Endothelial cell of umbilical vein (primary cell): Measurements from ENCODE around the gene LUZP4. TPM values are rescaled to one million over a fixed set of nuclear protein-coding genes. Genes with fewer than 3 reads are reported as not detected.

Source experiments
- BruUV-seq: library from RNA; stranded (reverse); fragments of 400-500 nt; replicated peaks from 2 replicates; lab custom pipeline; 2021; lab: Mats Ljungman, UMichigan
- CTCF ChIA-PET: fragments of 300-600, 350-600 bp; sonication (Branson Sonifier 250); formaldehyde crosslinking; loops from one replicate; lab custom pipeline; 2021; ENCODE audit warnings: antibody characterized with exemption, inconsistent platforms; lab: Charles Lee
- POLR2A ChIA-PET: fragments of 300-600, 350-600 bp; sonication (Branson Sonifier 250); formaldehyde crosslinking; loops from one replicate; lab custom pipeline; 2021; ENCODE audit warnings: antibody characterized with exemption, inconsistent platforms; lab: Charles Lee
- DNase-seq: peaks from one replicate; pipeline ENCODE4 v3.0.0-alpha.2; 2011; ENCODE audit warnings: low read depth, low spot score
- FAIRE-seq: peaks from 2 replicates; lab custom pipeline; 2011; peaks lifted over from hg19 to GRCh38; lab: Jason Lieb, UNC
- H2AFZ ChIP-seq: 2 replicates; pipeline ENCODE4 v1.6.0; 2012; ENCODE audit warnings: low read depth, low read length, control low read depth, inconsistent platforms
- H3K27ac ChIP-seq: 2 replicates; pipeline ENCODE4 v1.5.1; 2011; ENCODE audit warnings: low read depth, mild to moderate bottlenecking, control low read depth, low read length, moderate library complexity; ENCODE audit not compliant: insufficient read depth
- H3K27me3 ChIP-seq, 2 experiments: 2 replicates each; pipeline versions ENCODE4 v1.6.0 to v1.6.1; 2011; ENCODE audit warnings: low read length in 2 of 2, mixed read lengths in 1 of 2; ENCODE audit not compliant: control insufficient read depth in 2 of 2, insufficient read depth in 2 of 2
- H3K36me3 ChIP-seq, 2 experiments: 2 replicates in 1 of 2; 3 replicates in 1 of 2; pipeline ENCODE4 v1.5.1; 2011; ENCODE audit warnings: low read length in 2 of 2, mild to moderate bottlenecking in 1 of 2, moderate library complexity in 1 of 2; ENCODE audit not compliant: control insufficient read depth in 2 of 2, insufficient read depth in 2 of 2; ENCODE audit errors: extremely low read depth in 1 of 2
- H3K4me1 ChIP-seq: 3 replicates; pipeline ENCODE4 v1.5.1; 2011; ENCODE audit warnings: mild to moderate bottlenecking, low read length; ENCODE audit not compliant: control insufficient read depth, insufficient read depth; ENCODE audit errors: extremely low read depth
- H3K4me2 ChIP-seq: 2 replicates; pipeline ENCODE4 v1.6.1; 2011; ENCODE audit warnings: low read length, control low read depth, mixed read lengths; ENCODE audit not compliant: insufficient read depth
- H3K4me3 ChIP-seq, 3 experiments: fragments of 200-600 bp in 1 of 3; sonication (generic), shearing (Covaris generic) in 1 of 3; replicated peaks in 1 of 3; 2 replicates each; pipeline ENCODE4 v1.5.1; 2011 to 2016; ENCODE audit warnings: control low read depth in 3 of 3, low read length in 3 of 3, mild to moderate bottlenecking in 2 of 3, inconsistent platforms in 1 of 3, low read depth in 1 of 3, moderate library complexity in 1 of 3; ENCODE audit not compliant: insufficient read depth in 1 of 3
- H3K79me2 ChIP-seq: 2 replicates; pipeline ENCODE4 v1.6.0; 2012; ENCODE audit warnings: low read length, inconsistent platforms; ENCODE audit not compliant: control insufficient read depth, insufficient read depth
- H3K9ac ChIP-seq: replicated peaks from 2 replicates; pipeline ENCODE3; 2011; ENCODE audit warnings: low read length, control low read depth; ENCODE audit not compliant: insufficient read depth; ENCODE audit errors: extremely low read depth
- H3K9me1 ChIP-seq: replicated peaks from 3 replicates; pipeline ENCODE4 v1.6.0; 2011; ENCODE audit warnings: mild to moderate bottlenecking, low read length; ENCODE audit not compliant: control insufficient read depth, insufficient read depth; ENCODE audit errors: extremely low read depth
- H3K9me3 ChIP-seq: replicated peaks from 2 replicates; pipeline ENCODE4 v1.5.1; 2012; ENCODE audit warnings: low read length, inconsistent platforms; ENCODE audit not compliant: control insufficient read depth, insufficient read depth
- H4K20me1 ChIP-seq: replicated peaks from 2 replicates; pipeline ENCODE3; 2011; ENCODE audit warnings: mild to moderate bottlenecking, low read length; ENCODE audit not compliant: control insufficient read depth, insufficient read depth; ENCODE audit errors: extremely low read depth
- CTCF ChIP-seq, 2 donors: IDR thresholded peaks; 1 replicate in 1 of 2; 2 replicates in 1 of 2; pipeline ENCODE4 v1.5.1; 2011; ENCODE audit warnings: low read length in 2 of 2, mild to moderate bottlenecking in 2 of 2, moderate library complexity in 2 of 2, control low read depth in 1 of 2, inconsistent platforms in 1 of 2, low read depth in 1 of 2; ENCODE audit not compliant: insufficient read depth in 1 of 2; ENCODE audit errors: extremely low read depth in 1 of 2
- EZH2 ChIP-seq: IDR thresholded peaks from 2 replicates; pipeline ENCODE4 v1.6.1; 2012; ENCODE audit warnings: borderline replicate concordance, low read depth, mild to moderate bottlenecking, moderate library complexity, low read length, inconsistent platforms; ENCODE audit not compliant: severe bottlenecking
- MAX ChIP-seq: IDR thresholded peaks from 2 replicates; pipeline ENCODE4 v1.6.1; 2011; ENCODE audit not compliant: insufficient read depth, insufficient read length
- MYC ChIP-seq: IDR thresholded peaks from one replicate; pipeline ENCODE4 v1.6.1; 2011; ENCODE audit warnings: mild to moderate bottlenecking, low read depth, low read length
- dilution Hi-C: fragments of 300-500 bp; cut with MboI; formaldehyde crosslinking; loops from one replicate; pipeline ENCODE4 v1.15.0; 2019; ENCODE audit warnings: low sequenced_read_pairs; ENCODE audit not compliant: extremely low pct_ligation_motif_present
- intact Hi-C: fragments of 100-400 bp; cut with micrococcal nuclease; formaldehyde crosslinking; loops from one replicate; pipeline ENCODE4 v1.10.0; 2022
- polyA plus RNA-seq, 4 experiments: library from polyadenylated mRNA; depleted of rRNA in 3 of 4; stranded (reverse) in 3 of 4; unstranded in 1 of 4; fragments of >200 nt; gene quantifications; 2 replicates each; pipeline versions ENCODE4 v1.2.1 to v1.2.3, GENCODE V29; 2011 to 2012; ENCODE audit warnings: missing spikeins in 1 of 4
- total RNA-seq: library from RNA; stranded (reverse); gene quantifications from 2 replicates; pipeline ENCODE4 v1.2.3, GENCODE V29; 2021

Gene LUZP4
- total and polyA plus RNA-seq, 2 donors (not counting 3 experiments of a cell fraction or from before 2014, with no cell fraction given) = not detected

GRCh38 chrX:115266300-115266699 is 23.2 kb upstream of the LUZP4 start:
- TF ChIP-seq MAX = no peak
- TF ChIP-seq MYC = no peak
- Histone ChIP-seq H3K4me1 (no peaks in the 10 kb centered on the region), H4K20me1 (no peaks in the 10 kb centered on the region), H3K4me3 (no peak overlapping the region), H3K9me3 (no peaks in the 10 kb centered on the region), H3K79me2 (no peaks in the 10 kb centered on the region), H3K27ac (no peak overlapping the region), H3K27me3 (no peaks in the 10 kb centered on the region), H3K9me1 (no peaks in the 10 kb centered on the region), H3K36me3 (no peaks in the 10 kb centered on the region), H3K9ac (no peak overlapping the region), H3K4me2 (no peak overlapping the region), H2AFZ (no peak overlapping the region)
- ChIA-PET CTCF (no interaction called here), POLR2A (no interaction called here)
- dilution Hi-C loops (no loop called here), intact Hi-C loops (no loop called here)
- DNase-seq (no peak), FAIRE-seq (no peak)
- BruUV-seq = no TSS peak

GRCh38 chrX:115268421-115268820 is 21.1 kb upstream of the LUZP4 start:
- Histone ChIP-seq H3K4me2 (no peak overlapping the region), H2AFZ (no peak overlapping the region), H3K27me3 (no peaks in the 10 kb centered on the region), H3K4me1 (no peaks in the 10 kb centered on the region), H3K27ac (no peak overlapping the region), H3K9ac (no peak overlapping the region), H3K9me3 (no peaks in the 10 kb centered on the region), H3K79me2 (no peaks in the 10 kb centered on the region), H3K36me3 (no peaks in the 10 kb centered on the region), H4K20me1 (no peaks in the 10 kb centered on the region), H3K9me1 (no peaks in the 10 kb centered on the region), H3K4me3 (no peak overlapping the region)
- ChIA-PET POLR2A (no interaction called here), CTCF (no interaction called here)
- peak; percentile 1 for DNase-seq
- dilution Hi-C loops = no loop called here
- intact Hi-C loops = no loop called here
- no TSS peak for BruUV-seq
- TF ChIP-seq EZH2 (no peak), CTCF (IDR thresholded peaks at IDR 0.05; ENCODE audit: extremely low read depth in 1 of 2, insufficient read depth in 1 of 2, low read depth in 1 of 2, low read length in 2 of 2) (peak in 1 of 2 donors; percentile 16)
- FAIRE-seq = no peak
